SU-DHL-6 (cell line): ENCODE measurements around the gene ANKRD44.

ENCODE experiments used
- H2AFZ ChIP-seq: fragments of 200-600 bp; sonication (generic); 2 replicates; pipeline ENCODE4 v1.6.1; 2014; ENCODE audit warnings: low read depth, mild to moderate bottlenecking, moderate library complexity, mixed read lengths, antibody characterized with exemption, low read length; ENCODE audit not compliant: severe bottlenecking
- H3F3A ChIP-seq: fragments of 200-600 bp; shearing (Covaris generic); 2 replicates; pipeline ENCODE4 v1.6.0; 2016; ENCODE audit warnings: antibody characterized with exemption, mild to moderate bottlenecking; ENCODE audit not compliant: insufficient read depth
- H3K27ac ChIP-seq: fragments of 200-600 bp; sonication (generic); 2 replicates; pipeline ENCODE4 v1.5.1; 2016; ENCODE audit warnings: low read depth, mild to moderate bottlenecking, low read length, moderate library complexity, mixed read lengths
- H3K27me3 ChIP-seq: fragments of 200-600 bp; sonication (generic), shearing (Covaris generic); 2 replicates; pipeline ENCODE4 v1.6.0; 2014; ENCODE audit warnings: mild to moderate bottlenecking, low read length
- H3K36me3 ChIP-seq: fragments of 200-600 bp; sonication (generic); 2 replicates; pipeline ENCODE4 v1.6.1; 2014; ENCODE audit warnings: mild to moderate bottlenecking, low read length, mixed read lengths
- H3K4me2 ChIP-seq: fragments of 300-600, 200-600 bp; shearing (Covaris generic), sonication (generic); 2 replicates; pipeline ENCODE4 v1.6.0; 2014; ENCODE audit warnings: low read length, low read depth, mild to moderate bottlenecking; ENCODE audit not compliant: poor library complexity, severe bottlenecking
- H3K4me3 ChIP-seq: fragments of 200-600 bp; sonication (generic); 2 replicates; pipeline ENCODE4 v1.5.1; 2014; ENCODE audit warnings: antibody characterized with exemption, low read length, mild to moderate bottlenecking, mixed read lengths; ENCODE audit not compliant: insufficient read depth, poor library complexity, severe bottlenecking
- H3K79me2 ChIP-seq: fragments of 200-600 bp; sonication (generic); 2 replicates; pipeline ENCODE4 v1.6.1; 2014; ENCODE audit warnings: mild to moderate bottlenecking, low read length, moderate library complexity; ENCODE audit not compliant: insufficient read depth
- H3K9ac ChIP-seq: fragments of 200-600 bp; sonication (generic); 2 replicates; pipeline ENCODE4 v1.7.0; 2014; ENCODE audit warnings: mild to moderate bottlenecking, low read length
- H3K9me2 ChIP-seq: fragments of 200-600 bp; sonication (generic); replicated peaks from 2 replicates; pipeline ENCODE4 v1.6.1; 2014; ENCODE audit warnings: low read length; ENCODE audit not compliant: insufficient read depth
- H3K9me3 ChIP-seq: fragments of 200-600 bp; sonication (generic); 2 replicates; pipeline ENCODE4 v1.6.1; 2014; ENCODE audit warnings: low read length, mixed read lengths; ENCODE audit not compliant: insufficient read depth
- H4K20me1 ChIP-seq: fragments of 200-600 bp; sonication (generic); 2 replicates; pipeline ENCODE4 v1.6.1; 2014; ENCODE audit warnings: low read depth, mild to moderate bottlenecking, antibody characterized with exemption, low read length, moderate library complexity, mixed read lengths
- CTCF ChIP-seq: fragments of 200-600 bp; sonication (generic); IDR thresholded peaks from one replicate; pipeline ENCODE4 v1.5.1; 2017; ENCODE audit warnings: antibody characterized with exemption, mild to moderate bottlenecking, low read length, moderate library complexity; ENCODE audit not compliant: insufficient read depth, poor library complexity, severe bottlenecking
- EZH2phosphoT487 ChIP-seq: fragments of 200-600 bp; sonication (generic), shearing (Covaris generic); conservative IDR thresholded peaks from 2 replicates; pipeline ENCODE4 v1.6.1; 2018; ENCODE audit warnings: mild to moderate bottlenecking, antibody characterized with exemption, low read length, moderate library complexity, mixed read lengths

The ANKRD44 gene

GRCh38 chr2:196951973-196952372, 358.6 kb downstream of the ANKRD44 start:
- Histone ChIP-seq H3K36me3 (no peaks in the 10 kb centered on the region), H4K20me1 (no peaks in the 10 kb centered on the region), H3K9me2 (no peaks in the 10 kb centered on the region), H3K27ac (no peak overlapping the region), H2AFZ (no peak overlapping the region), H3K4me2 (no peak overlapping the region), H3K9ac (no peak overlapping the region), H3F3A (no peaks in the 10 kb centered on the region), H3K9me3 (no peaks in the 10 kb centered on the region), H3K27me3 (no peaks in the 10 kb centered on the region), H3K79me2 (no peaks in the 10 kb centered on the region), H3K4me3 (no peak overlapping the region)
- no peak for TF ChIP-seq EZH2phosphoT487
- no peak for TF ChIP-seq CTCF

- Histone ChIP-seq H3K36me3 (no peaks in the 10 kb centered on the region), H2AFZ (no peak overlapping the region), H3K9me3 (no peaks in the 10 kb centered on the region), H3K27me3 (no peaks in the 10 kb centered on the region), H3F3A (no peaks in the 10 kb centered on the region), H3K4me2 (no peak overlapping the region), H3K27ac (no peak overlapping the region), H3K9ac (no peak overlapping the region), H3K4me3 (no peak overlapping the region), H3K9me2 (no peaks in the 10 kb centered on the region), H4K20me1 (no peaks in the 10 kb centered on the region), H3K79me2 (no peaks in the 10 kb centered on the region)
- TF ChIP-seq CTCF = no peak
- TF ChIP-seq EZH2phosphoT487 = no peak
These were observed 361.5 kb downstream of the ANKRD44 start for GRCh38 chr2:196949116-196949515.

- Histone ChIP-seq H3F3A (no peaks in the 10 kb centered on the region), H4K20me1 (no peaks in the 10 kb centered on the region), H3K27ac (no peak overlapping the region), H2AFZ (no peak overlapping the region), H3K9ac (no peak overlapping the region), H3K9me2 (no peaks in the 10 kb centered on the region), H3K9me3 (no peaks in the 10 kb centered on the region), H3K4me3 (no peak overlapping the region), H3K27me3 (no peaks in the 10 kb centered on the region), H3K36me3 (no peaks in the 10 kb centered on the region), H3K4me2 (no peak overlapping the region), H3K79me2 (no peaks in the 10 kb centered on the region)
- no peak for TF ChIP-seq EZH2phosphoT487
- TF ChIP-seq CTCF = no peak
These were observed 366.0 kb downstream of the ANKRD44 start for GRCh38 chr2:196944570-196944969.
